ENCODE results near the gene IRAK4. TPM values are rescaled to one million over a fixed set of nuclear protein-coding genes. Genes with fewer than 3 reads are reported as not detected.

IRAK4 gene
- total RNA-seq, 2 donors from 2014 or later, result 5.9 to 9.2 TPM

- Histone ChIP-seq H3K27ac (ENCODE audit: low read depth, low read length) (no peak overlapping the region), H3K36me3 (ENCODE audit: control insufficient read depth, insufficient read depth, low read length) (peaks cover 7% of the 10 kb centered on the region), H3K27me3 (ENCODE audit: control insufficient read depth, insufficient read depth, low read length, poor library complexity, severe bottlenecking) (no peaks in the 10 kb centered on the region), H3K9me3 (ENCODE audit: control insufficient read depth, low read length) (no peaks in the 10 kb centered on the region), H3K4me1 (ENCODE audit: control insufficient read depth, insufficient read depth, low read length) (no peaks in the 10 kb centered on the region), H3K4me3 (ENCODE audit: low read length) (no peak overlapping the region), H3K9ac (ENCODE audit: extremely low read depth, low read length, poor library complexity, severe bottlenecking) (no peak overlapping the region)
- H3K9me3 Mint-ChIP-seq, result no peaks in the 10 kb centered on the region
- TF ChIP-seq CTCF (conservative IDR thresholded peaks at IDR 0.05), result no peak
- no peak overlapping the region for H3K27ac Mint-ChIP-seq
- H3K4me3 Mint-ChIP-seq, result no peak overlapping the region
- H3K4me1 Mint-ChIP-seq, result no peaks in the 10 kb centered on the region
- 93% methylated on average over 1 of the region's 2 CpGs; no CpG with 5 or more reads in 1 of the 2 experiments for WGBS, 2 experiments (ENCODE audit: insufficient coverage in 1 of 2, insufficient read length in 1 of 2)
- DNase-seq, result no peak
- peaks cover 19% of the 10 kb centered on the region for H3K36me3 Mint-ChIP-seq (ENCODE audit: low read depth)
- no peaks in the 10 kb centered on the region for H3K27me3 Mint-ChIP-seq (ENCODE audit: insufficient read depth)
These were observed 21.1 kb upstream of the IRAK4 start for GRCh38 chr12:43737646-43738045.

GRCh38 chr12:43740511-43741100 lies 18.1 kb upstream of the IRAK4 start:
- no peak for TF ChIP-seq CTCF (conservative IDR thresholded peaks at IDR 0.05)
- Mint-ChIP-seq H3K36me3 (ENCODE audit: low read depth) (peaks cover 36% of the 10 kb centered on the region), H3K4me1 (no peaks in the 10 kb centered on the region), H3K27me3 (ENCODE audit: insufficient read depth) (no peaks in the 10 kb centered on the region), H3K9me3 (no peaks in the 10 kb centered on the region), H3K4me3 (no peak overlapping the region), H3K27ac (no peak overlapping the region)
- Histone ChIP-seq H3K27ac (ENCODE audit: low read depth, low read length) (no peak overlapping the region), H3K4me3 (ENCODE audit: low read length) (no peak overlapping the region), H3K9ac (ENCODE audit: extremely low read depth, low read length, poor library complexity, severe bottlenecking) (no peak overlapping the region), H3K36me3 (ENCODE audit: control insufficient read depth, insufficient read depth, low read length) (peaks cover 18% of the 10 kb centered on the region), H3K4me1 (ENCODE audit: control insufficient read depth, insufficient read depth, low read length) (no peaks in the 10 kb centered on the region), H3K9me3 (ENCODE audit: control insufficient read depth, low read length) (no peaks in the 10 kb centered on the region), H3K27me3 (ENCODE audit: control insufficient read depth, insufficient read depth, low read length, poor library complexity, severe bottlenecking) (no peaks in the 10 kb centered on the region)
- DNase-seq, result no peak
- WGBS, 2 experiments (ENCODE audit: insufficient coverage in 1 of 2, insufficient read length in 1 of 2), result 86 to 100% methylated on average over 2 to 3 of the region's 3 CpGs

- no peak overlapping the region for H3K4me3 Mint-ChIP-seq
- Histone ChIP-seq H3K9me3 (ENCODE audit: control insufficient read depth, low read length) (no peaks in the 10 kb centered on the region), H3K4me1 (ENCODE audit: control insufficient read depth, insufficient read depth, low read length) (no peaks in the 10 kb centered on the region), H3K4me3 (ENCODE audit: low read length) (no peak overlapping the region), H3K27me3 (ENCODE audit: control insufficient read depth, insufficient read depth, low read length, poor library complexity, severe bottlenecking) (no peaks in the 10 kb centered on the region), H3K36me3 (ENCODE audit: control insufficient read depth, insufficient read depth, low read length) (peaks cover 19% of the 10 kb centered on the region), H3K27ac (ENCODE audit: low read depth, low read length) (no peak overlapping the region), H3K9ac (ENCODE audit: extremely low read depth, low read length, poor library complexity, severe bottlenecking) (no peak overlapping the region)
- H3K4me1 Mint-ChIP-seq, result no peaks in the 10 kb centered on the region
- peaks cover 32% of the 10 kb centered on the region for H3K36me3 Mint-ChIP-seq (ENCODE audit: low read depth)
- no peak for DNase-seq
- no peak overlapping the region for H3K27ac Mint-ChIP-seq
- H3K9me3 Mint-ChIP-seq, result no peaks in the 10 kb centered on the region
- no peaks in the 10 kb centered on the region for H3K27me3 Mint-ChIP-seq (ENCODE audit: insufficient read depth)
- TF ChIP-seq CTCF (conservative IDR thresholded peaks at IDR 0.05), result no peak
These were observed 16.6 kb upstream of the IRAK4 start for GRCh38 chr12:43742106-43742505.

Data from endodermal cell (in vitro differentiated cells).